K562 (cell line): ENCODE results near the gene PRPF8. TPM values are rescaled to one million over a fixed set of nuclear protein-coding genes. Genes with fewer than 3 reads are reported as not detected.
A peak's percentile ranks its signal among the peaks of the same experiment; 100 is the strongest.

Experiments
- CREM ChIP-seq: IDR thresholded peaks from 2 replicates; pipeline ENCODE4 v1.6.1; 2014; ENCODE audit warnings: antibody characterized with exemption, low read depth
- ELF1 ChIP-seq: fragments of 200-800 bp; sonication (Bioruptor generic); IDR thresholded peaks from 2 replicates; pipeline ENCODE4 v1.6.1; 2016; ENCODE audit warnings: missing genetic modification characterization, missing compliant biosample characterization
- HMG20B ChIP-seq: fragments of 250-450 bp; sonication (Bioruptor Pico); IDR thresholded peaks from 2 replicates; pipeline ENCODE4 v1.5.0; 2021; ENCODE audit warnings: mild to moderate bottlenecking
- L3MBTL2 ChIP-seq: fragments of 450-650 bp; IDR thresholded peaks from 2 replicates; pipeline ENCODE4 v1.6.1; 2016; ENCODE audit warnings: mild to moderate bottlenecking, moderate library complexity
- MAFG ChIP-seq: fragments of 450-650 bp; conservative IDR thresholded peaks from 2 replicates; pipeline ENCODE4 v1.6.1; 2016; ENCODE audit warnings: missing genetic modification characterization, missing compliant biosample characterization
- MAFK ChIP-seq: IDR thresholded peaks from 2 replicates; pipeline ENCODE4 v1.6.1; 2011; ENCODE audit warnings: low read length, improper control_type of control experiment
- NRF1 ChIP-seq, 2 experiments: fragments of 450-650 bp; IDR thresholded peaks in 1 of 2; conservative IDR thresholded peaks in 1 of 2; 2 replicates each; pipeline ENCODE4 v1.6.1; 2014; ENCODE audit warnings: mild to moderate bottlenecking in 2 of 2
- PKNOX1 ChIP-seq: fragments of 450-650 bp; IDR thresholded peaks from 2 replicates; pipeline ENCODE4 v1.6.1; 2016
- POLR2G ChIP-seq: fragments of 200-400 bp; formaldehyde crosslinking; IDR thresholded peaks from 2 replicates; pipeline ENCODE4 v1.6.1; 2017; ENCODE audit warnings: low read depth, mild to moderate bottlenecking, antibody characterized with exemption, low read length, moderate library complexity
- RBFOX2 ChIP-seq: fragments of 200-400 bp; formaldehyde crosslinking; IDR thresholded peaks from 2 replicates; pipeline ENCODE4 v1.6.1; 2017; ENCODE audit warnings: low read depth, mild to moderate bottlenecking, low read length, moderate library complexity
- SMAD4 ChIP-seq: fragments of 250-450 bp; sonication (Bioruptor Pico); conservative IDR thresholded peaks from 2 replicates; pipeline ENCODE4 v1.8.0; 2021; ENCODE audit warnings: inconsistent platforms, mild to moderate bottlenecking, moderate library complexity
- TCF3 ChIP-seq: sonication (generic); formaldehyde crosslinking; IDR thresholded peaks from 2 replicates; pipeline ENCODE4 v1.4.0; 2020; ENCODE audit warnings: mild to moderate bottlenecking, missing genetic modification reagents
- TFAP4 ChIP-seq: sonication (generic); formaldehyde crosslinking; IDR thresholded peaks from 2 replicates; pipeline ENCODE4 v1.8.0; 2022; ENCODE audit warnings: missing genetic modification reagents, mild to moderate bottlenecking, moderate library complexity, borderline replicate concordance
- TRIM28 ChIP-seq: fragments of 450-650 bp; IDR thresholded peaks from 2 replicates; pipeline ENCODE4 v1.6.1; 2017
- ZMIZ1 ChIP-seq, 2 experiments: fragments of 150-350 bp in 1 of 2; IDR thresholded peaks; 2 replicates each; pipeline ENCODE4 v1.6.1; 2012 to 2016; ENCODE audit warnings: low read depth in 2 of 2, low read length in 2 of 2, mild to moderate bottlenecking in 1 of 2, moderate library complexity in 1 of 2
- ZNF511 ChIP-seq: sonication (generic); formaldehyde crosslinking; IDR thresholded peaks from 2 replicates; pipeline ENCODE4 v1.8.0; 2022; ENCODE audit warnings: mild to moderate bottlenecking, missing genetic modification reagents
- ZNF584 ChIP-seq: fragments of 200-800 bp; sonication (Bioruptor generic); IDR thresholded peaks from 2 replicates; pipeline ENCODE4 v1.6.1; 2016; ENCODE audit warnings: low read depth, mild to moderate bottlenecking, missing genetic modification characterization, missing compliant biosample characterization
- ZNF592 ChIP-seq: fragments of 450-650 bp; IDR thresholded peaks from 2 replicates; pipeline ENCODE4 v1.6.1; 2017; ENCODE audit warnings: antibody characterized with exemption, mild to moderate bottlenecking
- polyA plus RNA-seq, 8 experiments: library from polyadenylated mRNA; depleted of rRNA in 4 of 8; stranded (reverse) in 5 of 8; unstranded in 3 of 8; fragments of >200 nt; fragmentation: Nextera tagmentation in 2 of 8; fragmentation: Illumina TruSeq in 1 of 8; extraction: Ambion mirVana in 2 of 8; extraction: Trizol in 1 of 8; gene quantifications; 2 replicates each; pipeline versions ENCODE4 v1.2.1 to v1.2.3, GENCODE V29; 2011 to 2014; ENCODE audit warnings: inconsistent platforms in 1 of 8, missing spikeins in 1 of 8
- total RNA-seq, 7 experiments: library from RNA; depleted of rRNA in 6 of 7; stranded (reverse); fragments of >200 nt in 6 of 7; fragmentation: Illumina TruSeq in 2 of 7; extraction: Trizol in 2 of 7; gene quantifications; 2 replicates each; pipeline versions ENCODE4 v1.2.1 to v1.2.3, GENCODE V29; 2011 to 2021; ENCODE audit warnings: low replicate concordance in 1 of 7

PRPF8 gene
- total and polyA plus RNA-seq, 9 of the 15 experiments (the other 6 are each of a cell fraction or from before 2014, with no cell fraction given): 64.3 to 294 (median 85.9) TPM

GRCh38 chr17:1617620-1618174 is 67.0 kb downstream of the PRPF8 start (continued):
- TF ChIP-seq ZNF592: peak; percentile 58
- 0 out of 2 replicates have a peak, but pooled peaks have one; percentile 33 for TF ChIP-seq ZNF511 (CRISPR knock-in tag)
- peak; percentile 54; the same call in 1 of the 2 replicates for TF ChIP-seq ZNF584
- peak; percentile 11; the same call in 1 of the 2 replicates for TF ChIP-seq TFAP4
- 0 out of 2 replicates have a peak, but pooled peaks have one; percentile 36 for TF ChIP-seq MAFK
- TF ChIP-seq ELF1: peak; percentile 81
- peak; percentile 59 for TF ChIP-seq SMAD4 (CRISPR knock-in tag)
- TF ChIP-seq RBFOX2: peak; percentile 64
- TF ChIP-seq CREM: 0 out of 2 replicates have a peak, but pooled peaks have one; percentile 16
- no peak for TF ChIP-seq HMG20B (CRISPR knock-in tag)
- TF ChIP-seq TCF3 (CRISPR knock-in tag): 0 out of 2 replicates have a peak, but pooled peaks have one; percentile 20
- peak; percentile 60; the same call in 1 of the 2 replicates for TF ChIP-seq L3MBTL2
- 0 out of 2 replicates have a peak, but pooled peaks have one; percentile 19 for TF ChIP-seq TRIM28
- peak; percentile 71 for TF ChIP-seq PKNOX1
- peak; percentile 40 for TF ChIP-seq POLR2G
- TF ChIP-seq MAFG (tag): peak; percentile 54
- no peak for TF ChIP-seq ZMIZ1 (IDR thresholded peaks at IDR 0.05; ENCODE audit: low read depth in 2 of 2, low read length in 2 of 2)
- TF ChIP-seq NRF1 (conservative IDR thresholded peaks at IDR 0.05 in 1 of 2, IDR thresholded peaks at IDR 0.05 in 1 of 2): peak; percentile 25 to 54; a peak in 3 of 4 replicates
